ENCODE measurements around the gene GLYR1.

Gene GLYR1

GRCh38 chr16:4879049-4879448 is 32.0 kb upstream of the GLYR1 start:
- no peak for DNase-seq

GRCh38 chr16:4877380-4877685 is 30.2 kb upstream of the GLYR1 start:
- DNase-seq: no peak

GRCh38 chr16:4876646-4877379 is 29.7 kb upstream of the GLYR1 start:
- DNase-seq: no peak

GRCh38 chr16:4874666-4875065 is 27.6 kb upstream of the GLYR1 start:
- no peak for DNase-seq

GRCh38 chr16:4873091-4873490 is 26.0 kb upstream of the GLYR1 start:
- DNase-seq: no peak

GRCh38 chr16:4871071-4871470 is 24.0 kb upstream of the GLYR1 start:
- DNase-seq: no peak

- no peak for DNase-seq
Measured at GRCh38 chr16:4870138-4870671, 23.1 kb upstream of the GLYR1 start.

GRCh38 chr16:4869147-4869805 is 22.2 kb upstream of the GLYR1 start:
- no peak for DNase-seq

- DNase-seq: no peak
Measured at GRCh38 chr16:4868535-4868934, 21.4 kb upstream of the GLYR1 start.

GRCh38 chr16:4868026-4868425 is 20.9 kb upstream of the GLYR1 start:
- no peak for DNase-seq

- DNase-seq: no peak
Measured at GRCh38 chr16:4866586-4866985, 19.5 kb upstream of the GLYR1 start.

- DNase-seq: no peak
Measured at GRCh38 chr16:4865231-4865860, 18.3 kb upstream of the GLYR1 start.

- DNase-seq: no peak
Measured at GRCh38 chr16:4864728-4865127, 17.6 kb upstream of the GLYR1 start.

- DNase-seq: no peak
Measured at GRCh38 chr16:4862639-4863038, 15.6 kb upstream of the GLYR1 start.

GRCh38 chr16:4860727-4861342 is 13.7 kb upstream of the GLYR1 start:
- DNase-seq: no peak

GRCh38 chr16:4859900-4860255 is 12.8 kb upstream of the GLYR1 start:
- no peak for DNase-seq

GRCh38 chr16:4859190-4859899 is 12.3 kb upstream of the GLYR1 start:
- DNase-seq: no peak

GRCh38 chr16:4855804-4856203 is 8.7 kb upstream of the GLYR1 start:
- DNase-seq: no peak

- DNase-seq: no peak
Measured at GRCh38 chr16:4855371-4855770, 8.3 kb upstream of the GLYR1 start.

- no peak for DNase-seq
Measured at GRCh38 chr16:4852221-4852872, 5.3 kb upstream of the GLYR1 start.

- no peak for DNase-seq
Measured at GRCh38 chr16:4850211-4850610, 3.1 kb upstream of the GLYR1 start.

GRCh38 chr16:4847774-4848587 is 893 bp upstream of the GLYR1 start:
- DNase-seq: no peak
